ENCODE results near the gene UGGT1. TPM values are rescaled to one million over a fixed set of nuclear protein-coding genes. Genes with fewer than 3 reads are reported as not detected.
"Not testable (repeated sequence)": the region's sequence is repeated elsewhere in the genome, so short reads cannot be mapped to it uniquely, and the experiment has no call there.

UGGT1 gene
- polyA plus RNA-seq, 3 donors, result 38.3 to 39.5 (median 39.4) TPM

- DNase-seq (ENCODE audit: low read depth in 3 of 3, low spot score in 2 of 3), result no peak
These were observed 81.2 kb downstream of the UGGT1 start for GRCh38 chr2:128172191-128172590.

GRCh38 chr2:128174067-128174466 is 83.1 kb downstream of the UGGT1 start:
- not testable (repeated sequence) for DNase-seq (ENCODE audit: low read depth in 3 of 3, low spot score in 2 of 3)

GRCh38 chr2:128177315-128177714 is 86.3 kb downstream of the UGGT1 start:
- DNase-seq (ENCODE audit: low read depth in 3 of 3, low spot score in 2 of 3), result no peak

- no peak for DNase-seq (ENCODE audit: low read depth in 3 of 3, low spot score in 2 of 3)
These were observed 87.2 kb downstream of the UGGT1 start for GRCh38 chr2:128178149-128178649.

- no peak for DNase-seq (ENCODE audit: low read depth in 3 of 3, low spot score in 2 of 3)
These were observed 87.9 kb downstream of the UGGT1 start for GRCh38 chr2:128178650-128179460.

GRCh38 chr2:128179461-128179755 is 88.4 kb downstream of the UGGT1 start:
- no peak for DNase-seq (ENCODE audit: low read depth in 3 of 3, low spot score in 2 of 3)

GRCh38 chr2:128180031-128180430 is 89.0 kb downstream of the UGGT1 start:
- DNase-seq (ENCODE audit: low read depth in 3 of 3, low spot score in 2 of 3), result no peak

GRCh38 chr2:128185576-128185975 is 94.6 kb downstream of the UGGT1 start:
- DNase-seq (ENCODE audit: low read depth in 3 of 3, low spot score in 2 of 3), result no peak

- no peak for DNase-seq (ENCODE audit: low read depth in 3 of 3, low spot score in 2 of 3)
These were observed 96.1 kb downstream of the UGGT1 start for GRCh38 chr2:128187032-128187654.

GRCh38 chr2:128195435-128195984 is 104.5 kb downstream of the UGGT1 start:
- DNase-seq (ENCODE audit: low read depth in 3 of 3, low spot score in 2 of 3), result no peak

- no peak for DNase-seq (ENCODE audit: low read depth in 3 of 3, low spot score in 2 of 3)
These were observed 105.0 kb downstream of the UGGT1 start for GRCh38 chr2:128196026-128196425.

- DNase-seq (ENCODE audit: low read depth in 3 of 3, low spot score in 2 of 3), result no peak
These were observed 105.5 kb downstream of the UGGT1 start for GRCh38 chr2:128196471-128196931.

GRCh38 chr2:128197059-128197458 is 106.1 kb downstream of the UGGT1 start:
- no peak for DNase-seq (ENCODE audit: low read depth in 3 of 3, low spot score in 2 of 3)

GRCh38 chr2:128198656-128199055 is 107.7 kb downstream of the UGGT1 start:
- no peak for DNase-seq (ENCODE audit: low read depth in 3 of 3, low spot score in 2 of 3)

GRCh38 chr2:128199141-128199540 is 108.1 kb downstream of the UGGT1 start:
- no peak for DNase-seq (ENCODE audit: low read depth in 3 of 3, low spot score in 2 of 3)

- DNase-seq (ENCODE audit: low read depth in 3 of 3, low spot score in 2 of 3), result no peak
These were observed 111.8 kb downstream of the UGGT1 start for GRCh38 chr2:128202791-128203190.

GRCh38 chr2:128206245-128206644 is 115.2 kb downstream of the UGGT1 start:
- DNase-seq (ENCODE audit: low read depth in 3 of 3, low spot score in 2 of 3), result no peak

- no peak for DNase-seq (ENCODE audit: low read depth in 3 of 3, low spot score in 2 of 3)
These were observed 117.0 kb downstream of the UGGT1 start for GRCh38 chr2:128208023-128208422.

GRCh38 chr2:128208631-128209324 is 117.8 kb downstream of the UGGT1 start:
- not testable (repeated sequence) for DNase-seq (ENCODE audit: low read depth in 3 of 3, low spot score in 2 of 3)

GRCh38 chr2:128214251-128214650 is 123.3 kb downstream of the UGGT1 start:
- DNase-seq (ENCODE audit: low read depth in 3 of 3, low spot score in 2 of 3), result no peak

- no peak for DNase-seq (ENCODE audit: low read depth in 3 of 3, low spot score in 2 of 3)
These were observed 124.0 kb downstream of the UGGT1 start for GRCh38 chr2:128214866-128215460.

All from right renal cortex interstitium (tissue), 3 donors.